Activated CD4-positive, alpha-beta T cell treated with anti-CD3 and anti-CD28 coated beads, Interleukin-2, amount 50 U/mL, for 48 hours (primary cell): Measurements from ENCODE around the gene SMC5.
"Not testable (repeated sequence)": the region's sequence is repeated elsewhere in the genome, so short reads cannot be mapped to it uniquely, and the experiment has no call there.

Experiments
- DNase-seq, 2 experiments: peaks; one replicate each; pipeline ENCODE4 v3.0.0-alpha.2; 2020

The SMC5 gene

GRCh38 chr9:70278305-70278704 is 19.5 kb downstream of the SMC5 start:
- DNase-seq: no peak

GRCh38 chr9:70283848-70284247 is 25.1 kb downstream of the SMC5 start:
- no peak for DNase-seq

- DNase-seq: no peak
Observed at GRCh38 chr9:70285246-70285645, 26.5 kb downstream of the SMC5 start.

- DNase-seq: no peak
Observed at GRCh38 chr9:70285981-70286598, 27.3 kb downstream of the SMC5 start.

GRCh38 chr9:70290626-70291025 is 31.8 kb downstream of the SMC5 start:
- DNase-seq: no peak

- DNase-seq: no peak
Observed at GRCh38 chr9:70291446-70291845, 32.7 kb downstream of the SMC5 start.

- no peak for DNase-seq
Observed at GRCh38 chr9:70292253-70292652, 33.5 kb downstream of the SMC5 start.

GRCh38 chr9:70293214-70293613 is 34.4 kb downstream of the SMC5 start:
- no peak for DNase-seq

- DNase-seq: no peak
Observed at GRCh38 chr9:70297141-70297540, 38.4 kb downstream of the SMC5 start.

GRCh38 chr9:70298245-70298771 is 39.5 kb downstream of the SMC5 start:
- DNase-seq: no peak

GRCh38 chr9:70303268-70303667 is 44.5 kb downstream of the SMC5 start:
- no peak for DNase-seq

GRCh38 chr9:70304810-70305209 is 46.0 kb downstream of the SMC5 start:
- DNase-seq: no peak

- DNase-seq: no peak
Observed at GRCh38 chr9:70315389-70315788, 56.6 kb downstream of the SMC5 start.

GRCh38 chr9:70318002-70318401 is 59.2 kb downstream of the SMC5 start:
- DNase-seq: no peak

GRCh38 chr9:70322096-70322495 is 63.3 kb downstream of the SMC5 start:
- DNase-seq: no peak

- DNase-seq: no peak
Observed at GRCh38 chr9:70324963-70325362, 66.2 kb downstream of the SMC5 start.

- DNase-seq: not testable (repeated sequence)
Observed at GRCh38 chr9:70328625-70329024, 69.8 kb downstream of the SMC5 start.

- DNase-seq: no peak
Observed at GRCh38 chr9:70340572-70340971, 81.8 kb downstream of the SMC5 start.

GRCh38 chr9:70347046-70347445 is 88.3 kb downstream of the SMC5 start:
- DNase-seq: no peak

- DNase-seq: no peak
Observed at GRCh38 chr9:70352356-70352755, 93.6 kb downstream of the SMC5 start.

GRCh38 chr9:70352802-70353201 is 94.0 kb downstream of the SMC5 start:
- no peak for DNase-seq

- no peak for DNase-seq
Observed at GRCh38 chr9:70355801-70356200, 97.0 kb downstream of the SMC5 start.

GRCh38 chr9:70362952-70363351 is 104.2 kb downstream of the SMC5 start:
- no peak for DNase-seq

- DNase-seq: no peak
Observed at GRCh38 chr9:70363760-70364159, 105.0 kb downstream of the SMC5 start.

- no peak for DNase-seq
Observed at GRCh38 chr9:70367305-70367930, 108.6 kb downstream of the SMC5 start.
